HL-60 (cell line): ENCODE data around the gene PRDM7.
"Not testable (repeated sequence)": the region's sequence is repeated elsewhere in the genome, so short reads cannot be mapped to it uniquely, and the experiment has no call there.

Experiments
- POLR2AphosphoS5 ChIP-seq: IDR thresholded peaks from 2 replicates; pipeline ENCODE4 v1.6.1; 2012; ENCODE audit warnings: low read depth
- TF ChIP-seq, protein P1 (sequence below): IDR thresholded peaks from one replicate; pipeline ENCODE4 v1.5.1; 2011; ENCODE audit warnings: low read length, control low read depth, inconsistent platforms; ENCODE audit not compliant: insufficient read depth

DNA sequence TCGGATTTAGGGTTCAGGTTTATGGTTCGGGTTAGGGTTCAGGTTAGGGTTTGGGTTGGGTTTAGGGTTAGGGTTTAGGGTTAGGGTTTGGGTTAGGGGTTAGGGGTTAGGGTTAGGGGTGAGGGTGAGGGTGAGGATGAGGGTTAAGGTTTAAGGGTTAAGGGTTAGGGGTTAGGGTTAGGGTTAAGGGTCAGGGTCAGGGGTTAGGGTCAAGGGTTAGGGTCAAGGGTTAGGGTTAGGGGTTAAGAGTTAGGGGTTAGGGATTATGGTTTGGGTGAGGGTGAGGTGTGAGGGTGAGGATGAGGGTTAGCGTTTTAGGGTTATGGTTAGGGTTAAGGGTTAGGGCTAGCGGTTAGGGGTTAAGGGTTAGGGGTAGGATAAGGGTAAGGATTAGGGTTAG lies 44.7 kb upstream of the PRDM7 start:
- TF ChIP-seq, protein P1, sequence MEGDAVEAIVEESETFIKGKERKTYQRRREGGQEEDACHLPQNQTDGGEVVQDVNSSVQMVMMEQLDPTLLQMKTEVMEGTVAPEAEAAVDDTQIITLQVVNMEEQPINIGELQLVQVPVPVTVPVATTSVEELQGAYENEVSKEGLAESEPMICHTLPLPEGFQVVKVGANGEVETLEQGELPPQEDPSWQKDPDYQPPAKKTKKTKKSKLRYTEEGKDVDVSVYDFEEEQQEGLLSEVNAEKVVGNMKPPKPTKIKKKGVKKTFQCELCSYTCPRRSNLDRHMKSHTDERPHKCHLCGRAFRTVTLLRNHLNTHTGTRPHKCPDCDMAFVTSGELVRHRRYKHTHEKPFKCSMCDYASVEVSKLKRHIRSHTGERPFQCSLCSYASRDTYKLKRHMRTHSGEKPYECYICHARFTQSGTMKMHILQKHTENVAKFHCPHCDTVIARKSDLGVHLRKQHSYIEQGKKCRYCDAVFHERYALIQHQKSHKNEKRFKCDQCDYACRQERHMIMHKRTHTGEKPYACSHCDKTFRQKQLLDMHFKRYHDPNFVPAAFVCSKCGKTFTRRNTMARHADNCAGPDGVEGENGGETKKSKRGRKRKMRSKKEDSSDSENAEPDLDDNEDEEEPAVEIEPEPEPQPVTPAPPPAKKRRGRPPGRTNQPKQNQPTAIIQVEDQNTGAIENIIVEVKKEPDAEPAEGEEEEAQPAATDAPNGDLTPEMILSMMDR, result not testable (repeated sequence)
- not testable (repeated sequence) for TF ChIP-seq POLR2AphosphoS5
